Body of pancreas (tissue), 4 donors: Measurements from ENCODE around the gene NRXN2. TPM values are rescaled to one million over a fixed set of nuclear protein-coding genes. Genes with fewer than 3 reads are reported as not detected.

Source experiments
- ATAC-seq: fragments of 150-250 bp; one replicate; pipeline ENCODE4 v1.9.1; 2016
- DNase-seq, 4 donors: peaks; one replicate each; pipeline ENCODE4 v3.0.0-alpha.2; 2019
- H3K27ac ChIP-seq, 4 donors: fragments of 200-600 bp; sonication (generic); 1 replicate in 3 of 4; 2 replicates in 1 of 4; pipeline versions ENCODE4 v1.5.1 to v1.6.1; 2016 to 2019; ENCODE audit warnings: mild to moderate bottlenecking in 1 of 4, mixed read lengths in 1 of 4, moderate library complexity in 1 of 4
- H3K27me3 ChIP-seq, 2 donors: fragments of 200-600 bp; sonication (generic); one replicate each; pipeline ENCODE4 v1.6.0; 2016; ENCODE audit warnings: mild to moderate bottlenecking in 1 of 2
- H3K36me3 ChIP-seq, 2 donors: fragments of 200-600 bp; sonication (generic); replicated peaks in 1 of 2; 2 replicates each; pipeline ENCODE4 v1.5.1; 2016; ENCODE audit warnings: low read depth in 2 of 2; ENCODE audit not compliant: insufficient read depth in 1 of 2
- H3K4me1 ChIP-seq: fragments of 200-600 bp; sonication (generic); one replicate; pipeline ENCODE4 v1.6.0; 2016
- H3K4me3 ChIP-seq, 2 donors: fragments of 200-600 bp; sonication (generic); 1 replicate in 1 of 2; 2 replicates in 1 of 2; pipeline ENCODE4 v1.5.1; 2016 to 2019
- H3K9me3 ChIP-seq, 3 donors: fragments of 200-600 bp; sonication (generic); 1 replicate in 2 of 3; 2 replicates in 1 of 3; pipeline ENCODE4 v1.5.1; 2016
- CTCF ChIP-seq, 7 experiments: fragments of 450-650 bp in 4 of 7; fragments of 200-600 bp in 3 of 7; sonication (generic) in 3 of 7; IDR thresholded peaks; one replicate each; pipeline ENCODE4 v1.5.1; 2016 to 2019; ENCODE audit warnings: antibody characterized with exemption in 7 of 7
- POLR2A ChIP-seq, 3 donors: fragments of 450-650 bp; IDR thresholded peaks; one replicate each; pipeline ENCODE4 v1.6.1; 2016; ENCODE audit warnings: antibody characterized with exemption in 3 of 3, mild to moderate bottlenecking in 2 of 3
- WGBS, 2 donors: methylation state at CpG; one replicate each; pipeline ENCODE4 v1.1.5; 2017; 5-methylcytosine and 5-hydroxymethylcytosine counted together
- intact Hi-C: fragments of 100-400 bp; cut with DNase I; formaldehyde crosslinking; loops from one replicate; pipeline ENCODE4 v1.15.1; 2023
- total RNA-seq, 2 donors: library from RNA; depleted of rRNA; stranded (reverse); fragments of >200 nt; gene quantifications; one replicate each; pipeline ENCODE4 v1.1.0, GENCODE V29; 2016

NRXN2 gene
- total RNA-seq, 2 donors from 2014 or later: 1.3 to 4.9 TPM

- Histone ChIP-seq H3K9me3 (no peaks in the 10 kb centered on the region), H3K27me3 (peaks cover 0 to 6% of the 10 kb centered on the region in 2 donors), H3K27ac (no peak overlapping the region), H3K36me3 (no peaks in the 10 kb centered on the region), H3K4me3 (no peak overlapping the region), H3K4me1 (peaks cover 4% of the 10 kb centered on the region)
- ATAC-seq (no peak), DNase-seq (no peak)
- 35 to 43% methylated on average over 11 of the region's 11 CpGs for WGBS, 2 donors
- intact Hi-C loops: no loop called here
- TF ChIP-seq CTCF (IDR thresholded peaks at IDR 0.05) (no peak), POLR2A (IDR thresholded peaks at IDR 0.05) (no peak)
These were observed 81.2 kb downstream of the NRXN2 start for GRCh38 chr11:64641596-64642417.

GRCh38 chr11:64639885-64640284 is 83.1 kb downstream of the NRXN2 start:
- peaks cover 0 to 6% of the 10 kb centered on the region in 2 donors for H3K27me3 ChIP-seq
- H3K27ac ChIP-seq: no peak overlapping the region

GRCh38 chr11:64638829-64639228 is 84.2 kb downstream of the NRXN2 start:
- ATAC-seq (no peak), DNase-seq (no peak)
- WGBS, 2 donors: 91 to 92% methylated on average over 2 of the region's 2 CpGs
- peaks cover 4% of the 10 kb centered on the region for H3K4me1 ChIP-seq
- H3K27ac ChIP-seq: no peak overlapping the region
- H3K9me3 ChIP-seq: no peaks in the 10 kb centered on the region
- H3K4me3 ChIP-seq: no peak overlapping the region
- H3K36me3 ChIP-seq: no peaks in the 10 kb centered on the region
- intact Hi-C loops: no loop called here
- peaks cover 0 to 6% of the 10 kb centered on the region in 2 donors for H3K27me3 ChIP-seq
- TF ChIP-seq POLR2A (IDR thresholded peaks at IDR 0.05): no peak
- TF ChIP-seq CTCF (IDR thresholded peaks at IDR 0.05): no peak

More at GRCh38 chr11:64639885-64640284, 83.1 kb downstream of the NRXN2 start:
- 60 to 63% methylated on average over 4 of the region's 4 CpGs for WGBS, 2 donors
- H3K4me3 ChIP-seq: no peak overlapping the region
- no peaks in the 10 kb centered on the region for H3K36me3 ChIP-seq
- ATAC-seq (no peak), DNase-seq (no peak)
- peaks cover 4% of the 10 kb centered on the region for H3K4me1 ChIP-seq
- intact Hi-C loops: no loop called here
- no peak for TF ChIP-seq POLR2A (IDR thresholded peaks at IDR 0.05)
- no peak for TF ChIP-seq CTCF (IDR thresholded peaks at IDR 0.05)
- no peaks in the 10 kb centered on the region for H3K9me3 ChIP-seq

GRCh38 chr11:64638018-64638665 is 84.9 kb downstream of the NRXN2 start:
- TF ChIP-seq POLR2A (IDR thresholded peaks at IDR 0.05) (no peak), CTCF (IDR thresholded peaks at IDR 0.05) (no peak)
- H3K4me1 ChIP-seq: peaks cover 4% of the 10 kb centered on the region
- ATAC-seq: no peak
- no peaks in the 10 kb centered on the region for H3K9me3 ChIP-seq
- H3K27me3 ChIP-seq: peaks cover 0 to 6% of the 10 kb centered on the region in 2 donors
- no peak for DNase-seq
- H3K27ac ChIP-seq: no peak overlapping the region
- H3K36me3 ChIP-seq: no peaks in the 10 kb centered on the region
- no peak overlapping the region for H3K4me3 ChIP-seq
- intact Hi-C loops: no loop called here
- WGBS, 2 donors: 28 to 30% methylated on average over 13 to 37 of the region's 37 CpGs
